ENCODE data around the gene PCDH20.

DNA sequence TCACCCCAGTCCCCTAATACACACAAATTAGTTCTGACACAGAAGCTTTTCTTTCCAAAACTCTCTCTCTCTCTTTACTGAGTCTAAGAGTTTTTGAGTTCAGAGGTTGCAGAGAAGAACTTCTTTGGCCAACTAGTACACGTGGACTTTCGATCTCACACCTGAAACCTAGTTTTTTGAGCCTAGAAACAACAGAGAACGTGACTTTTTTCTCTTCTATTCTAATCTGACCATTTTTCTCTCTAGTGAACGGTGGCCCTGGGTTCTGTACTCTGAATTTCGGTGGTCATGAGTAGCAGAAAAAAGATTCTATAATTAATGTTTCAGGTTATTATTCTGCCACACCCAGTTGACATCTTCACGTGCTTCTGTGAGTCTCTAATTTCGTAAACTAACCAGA, 24.2 kb downstream of the PCDH20 start:
- no peak for TF ChIP-seq ZNF274 (IDR thresholded peaks at IDR 0.05; ENCODE audit: low read depth, low read length)
- TF ChIP-seq YY1 (IDR thresholded peaks at IDR 0.05; ENCODE audit: insufficient read depth, insufficient read length) = no peak
